HL-60 (cell line): ENCODE data around the gene ZNF112.
A peak's percentile ranks its signal among the peaks of the same experiment; 100 is the strongest.

Experiments
- DNase-seq, 2 experiments: peaks; one replicate each; pipeline ENCODE4 v3.0.0-alpha.2; 2010 to 2020; ENCODE audit warnings: low read depth in 1 of 2, low spot score in 1 of 2
- H3K27ac ChIP-seq: fragments of 250-450 bp; sonication (Bioruptor Pico); replicated peaks from 2 replicates; pipeline ENCODE4 v1.5.1; 2020; ENCODE audit warnings: mild to moderate bottlenecking, moderate library complexity
- H3K27me3 ChIP-seq: fragments of 250-450 bp; sonication (Bioruptor Pico); 2 replicates; pipeline ENCODE4 v1.5.1; 2021; ENCODE audit warnings: mild to moderate bottlenecking, moderate library complexity; ENCODE audit not compliant: insufficient read depth, poor library complexity, severe bottlenecking
- H3K4me3 ChIP-seq: replicated peaks from 2 replicates; pipeline ENCODE4 v1.5.1; 2011; ENCODE audit warnings: mild to moderate bottlenecking, control low read depth, low read length; ENCODE audit not compliant: insufficient read depth
- CTCF ChIP-seq: IDR thresholded peaks from one replicate; pipeline ENCODE4 v1.5.1; 2011; ENCODE audit warnings: low read length, control low read depth, inconsistent platforms; ENCODE audit not compliant: insufficient read depth
- GABPA ChIP-seq: IDR thresholded peaks from 2 replicates; pipeline ENCODE4 v1.6.1; 2012; ENCODE audit warnings: low read depth
- POLR2AphosphoS5 ChIP-seq: IDR thresholded peaks from 2 replicates; pipeline ENCODE4 v1.6.1; 2012; ENCODE audit warnings: low read depth
- SPI1 ChIP-seq: IDR thresholded peaks from 2 replicates; pipeline ENCODE4 v1.6.1; 2012; ENCODE audit warnings: low read depth, mild to moderate bottlenecking, borderline replicate concordance
- TF ChIP-seq, protein P1 (sequence below): IDR thresholded peaks from 2 replicates; pipeline ENCODE4 v1.6.1; 2012; ENCODE audit warnings: low read depth; ENCODE audit not compliant: insufficient replicate concordance

The ZNF112 gene

GRCh38 chr19:44306283-44306682 lies 50.2 kb downstream of the ZNF112 start:
- H3K27ac ChIP-seq = no peak overlapping the region
- H3K27me3 ChIP-seq = no peaks in the 10 kb centered on the region
- DNase-seq = no peak
- H3K4me3 ChIP-seq = no peak overlapping the region
- no peak for TF ChIP-seq SPI1
- no peak for TF ChIP-seq GABPA
- TF ChIP-seq, protein P1, sequence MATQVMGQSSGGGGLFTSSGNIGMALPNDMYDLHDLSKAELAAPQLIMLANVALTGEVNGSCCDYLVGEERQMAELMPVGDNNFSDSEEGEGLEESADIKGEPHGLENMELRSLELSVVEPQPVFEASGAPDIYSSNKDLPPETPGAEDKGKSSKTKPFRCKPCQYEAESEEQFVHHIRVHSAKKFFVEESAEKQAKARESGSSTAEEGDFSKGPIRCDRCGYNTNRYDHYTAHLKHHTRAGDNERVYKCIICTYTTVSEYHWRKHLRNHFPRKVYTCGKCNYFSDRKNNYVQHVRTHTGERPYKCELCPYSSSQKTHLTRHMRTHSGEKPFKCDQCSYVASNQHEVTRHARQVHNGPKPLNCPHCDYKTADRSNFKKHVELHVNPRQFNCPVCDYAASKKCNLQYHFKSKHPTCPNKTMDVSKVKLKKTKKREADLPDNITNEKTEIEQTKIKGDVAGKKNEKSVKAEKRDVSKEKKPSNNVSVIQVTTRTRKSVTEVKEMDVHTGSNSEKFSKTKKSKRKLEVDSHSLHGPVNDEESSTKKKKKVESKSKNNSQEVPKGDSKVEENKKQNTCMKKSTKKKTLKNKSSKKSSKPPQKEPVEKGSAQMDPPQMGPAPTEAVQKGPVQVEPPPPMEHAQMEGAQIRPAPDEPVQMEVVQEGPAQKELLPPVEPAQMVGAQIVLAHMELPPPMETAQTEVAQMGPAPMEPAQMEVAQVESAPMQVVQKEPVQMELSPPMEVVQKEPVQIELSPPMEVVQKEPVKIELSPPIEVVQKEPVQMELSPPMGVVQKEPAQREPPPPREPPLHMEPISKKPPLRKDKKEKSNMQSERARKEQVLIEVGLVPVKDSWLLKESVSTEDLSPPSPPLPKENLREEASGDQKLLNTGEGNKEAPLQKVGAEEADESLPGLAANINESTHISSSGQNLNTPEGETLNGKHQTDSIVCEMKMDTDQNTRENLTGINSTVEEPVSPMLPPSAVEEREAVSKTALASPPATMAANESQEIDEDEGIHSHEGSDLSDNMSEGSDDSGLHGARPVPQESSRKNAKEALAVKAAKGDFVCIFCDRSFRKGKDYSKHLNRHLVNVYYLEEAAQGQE = no peak
- no peak for TF ChIP-seq CTCF
- TF ChIP-seq POLR2AphosphoS5 = no peak

DNA sequence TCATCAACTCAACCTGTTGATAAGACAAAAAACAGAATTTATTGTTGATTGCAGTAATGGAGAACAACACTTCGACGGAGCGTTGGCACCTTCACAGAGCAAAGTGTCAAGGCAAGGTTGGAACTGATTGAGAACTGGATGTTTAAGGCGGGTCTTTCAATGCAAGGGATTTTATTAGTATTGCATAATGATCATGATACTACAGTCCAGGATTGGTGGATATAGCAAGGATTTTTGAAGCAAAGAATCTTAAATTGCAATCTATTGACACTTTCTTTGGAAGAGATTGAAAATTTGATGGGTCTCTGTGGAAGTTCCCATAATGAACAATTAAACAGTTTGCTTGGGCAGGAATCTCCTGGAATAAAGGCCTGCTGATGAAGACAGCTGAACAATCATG lies 51.0 kb downstream of the ZNF112 start:
- Histone ChIP-seq H3K4me3 (no peak overlapping the region; the same call in 1 of the 2 replicates), H3K27ac (no peak overlapping the region), H3K27me3 (no peaks in the 10 kb centered on the region)
- no peak for DNase-seq
- TF ChIP-seq POLR2AphosphoS5 = no peak
- TF ChIP-seq, protein P1 = no peak
- no peak for TF ChIP-seq GABPA
- TF ChIP-seq CTCF = no peak
- no peak for TF ChIP-seq SPI1

- peak; percentile 56; the same call in 1 of the 2 replicates for TF ChIP-seq POLR2AphosphoS5
- TF ChIP-seq, protein P1 = no peak
- TF ChIP-seq SPI1 = peak; percentile 92
- TF ChIP-seq GABPA = peak; percentile 94
- no peak for TF ChIP-seq CTCF
- peak; percentile 94 to 96 for DNase-seq
- Histone ChIP-seq H3K4me3 (peak within 1 kb of the TSS; percentile 91), H3K27me3 (no peaks in the 10 kb centered on the region), H3K27ac (peak within 1 kb of the TSS; percentile 58)
Measured at GRCh38 chr19:44304659-44305193, 51.8 kb downstream of the ZNF112 start, which contains the start of gene ZNF235. Gene ZNF235, minus strand, starts transcription at chr19:44305025. Its CDS starts 1,621 bp downstream, at chr19:44303404.
